NCI-H128 (cell line): ENCODE results near the gene INSM1.

ENCODE experiments used
- DNase-seq: peaks from one replicate; lab custom pipeline; 2025; ENCODE audit not compliant: unreplicated experiment; lab: John Stamatoyannopoulos, UW

Gene INSM1

DNA sequence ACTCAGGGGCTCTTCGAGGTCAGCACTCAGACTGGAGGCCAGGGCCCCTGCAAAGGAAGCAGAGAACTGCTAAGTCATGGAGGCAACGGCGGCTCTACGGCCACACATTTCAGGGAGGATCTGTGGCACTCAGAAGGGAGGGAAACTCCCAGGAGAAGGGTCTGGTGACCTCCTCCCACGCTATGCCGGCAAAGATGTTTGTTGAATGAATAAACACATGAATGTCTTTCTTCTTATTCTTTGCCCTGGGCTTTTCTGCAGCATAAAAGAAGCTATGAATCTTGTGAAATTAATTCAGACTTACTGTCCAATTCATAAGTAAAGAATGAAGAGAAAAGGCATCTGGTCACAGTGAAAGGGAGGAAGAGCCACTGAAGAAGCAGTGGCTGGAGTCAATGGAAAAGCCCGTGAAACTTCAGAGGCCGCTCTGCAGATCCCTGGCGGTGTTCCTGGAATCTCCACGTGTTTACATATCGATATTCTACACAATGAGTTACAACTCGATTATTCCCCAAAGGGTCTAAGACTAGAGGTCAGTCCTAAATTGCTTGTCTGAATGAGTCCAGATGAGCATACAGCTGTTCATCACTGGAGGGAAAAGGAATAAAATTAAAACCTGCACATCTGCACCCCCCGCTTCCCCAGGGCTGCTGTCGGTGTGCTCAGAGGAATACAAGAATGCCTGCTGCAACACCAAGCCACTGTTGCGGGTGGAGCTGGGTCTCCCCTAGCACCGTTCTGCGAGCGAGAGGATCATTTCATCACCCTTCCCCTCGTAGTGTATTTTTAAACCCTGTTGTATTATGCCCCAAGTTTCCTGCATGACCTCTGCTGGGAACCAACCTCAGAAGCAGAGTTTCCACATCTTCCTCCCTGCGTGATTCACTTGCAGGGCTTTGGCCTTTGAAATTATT lies 25.6 kb downstream of the INSM1 start:
- no peak for DNase-seq

DNA sequence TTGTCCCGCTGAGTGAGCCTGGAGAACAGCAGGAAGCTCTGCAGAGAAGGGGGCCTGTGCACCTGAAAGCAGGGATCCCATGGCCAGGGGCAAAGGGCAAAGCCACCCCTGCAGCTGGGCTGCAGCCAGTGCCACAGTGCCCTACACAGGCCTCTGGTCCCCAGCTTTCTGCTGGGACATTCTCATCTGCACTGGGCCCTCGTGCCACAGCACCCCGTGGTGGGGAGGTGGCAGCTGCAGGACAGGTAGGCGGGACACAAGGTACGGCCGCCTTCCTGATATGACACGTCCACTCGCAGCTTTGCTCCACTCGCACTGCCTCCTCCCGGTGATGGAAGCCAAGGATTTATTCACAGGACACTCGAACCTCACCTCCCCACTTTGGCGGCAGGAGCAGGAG lies 27.2 kb downstream of the INSM1 start:
- no peak for DNase-seq

DNA sequence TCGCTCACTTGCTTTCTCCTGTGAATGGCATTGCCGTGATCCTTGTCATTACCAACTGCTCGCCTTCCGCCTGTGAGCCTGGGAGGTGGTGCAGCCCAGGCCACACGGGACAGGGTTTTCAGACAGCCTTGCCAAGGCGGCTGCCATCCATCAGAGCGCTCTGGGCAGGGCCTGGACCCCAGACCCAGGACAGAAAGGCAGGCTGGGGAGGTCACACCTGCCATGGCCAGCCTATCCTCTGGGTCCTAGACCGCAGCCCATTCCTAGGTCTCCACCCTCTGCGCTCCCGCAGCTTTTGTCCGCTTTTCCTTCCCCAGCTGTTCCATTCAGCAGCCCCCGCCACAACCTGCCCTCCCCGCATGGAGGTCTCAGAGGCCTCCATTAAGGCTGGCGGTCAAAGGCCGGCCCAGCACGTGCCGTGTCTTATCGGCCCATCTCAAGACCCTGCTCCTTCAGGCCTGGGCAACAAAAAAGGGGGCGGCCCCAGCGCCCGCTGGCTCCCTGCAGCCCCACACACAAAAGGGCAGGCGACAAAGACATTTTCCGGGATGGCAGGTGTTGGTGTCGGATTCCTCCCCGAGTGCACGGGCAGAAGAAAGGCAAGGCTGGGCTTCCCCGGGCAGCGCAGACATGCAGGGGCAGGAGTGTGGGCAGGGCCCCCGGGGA lies 28.1 kb downstream of the INSM1 start:
- DNase-seq, result peak; percentile 84

DNA sequence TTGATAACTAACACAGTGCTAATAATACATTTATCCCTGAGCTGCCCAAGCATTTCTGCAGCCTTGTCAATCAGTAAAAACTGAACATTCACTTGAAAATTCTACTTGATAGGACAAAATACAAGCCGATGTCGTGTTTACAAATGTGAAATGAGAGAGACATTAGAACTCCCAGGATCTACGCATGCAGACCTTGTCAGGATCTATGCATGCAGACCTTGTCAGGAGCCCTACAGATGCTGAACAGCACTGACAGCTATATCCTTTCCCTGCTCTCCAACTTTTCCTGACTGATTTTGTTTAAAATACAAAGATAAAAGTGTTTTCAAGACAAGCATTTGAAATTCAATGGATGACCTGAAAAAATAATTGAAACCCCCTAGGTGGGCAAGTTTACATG lies 28.9 kb downstream of the INSM1 start:
- DNase-seq, result no peak

DNA sequence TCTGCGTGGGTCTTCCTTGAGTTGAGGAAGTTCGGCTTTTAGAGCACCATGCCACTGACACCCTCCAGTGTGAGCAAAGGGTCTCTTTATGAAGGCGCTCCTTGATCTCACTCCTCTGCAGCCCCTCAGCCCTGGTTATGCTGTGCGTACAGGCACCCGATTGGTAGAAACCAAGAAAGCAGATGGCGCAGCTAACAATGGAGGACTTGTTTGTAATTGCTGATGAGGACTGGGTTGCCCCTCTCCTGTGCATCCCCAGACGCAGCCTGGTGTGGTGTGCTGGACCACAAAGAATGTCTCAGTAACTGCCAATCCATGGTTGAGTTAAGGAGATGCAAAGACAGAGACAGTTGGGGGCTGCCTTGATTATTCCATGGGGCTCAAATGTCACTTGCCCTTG lies 30.2 kb downstream of the INSM1 start:
- no peak for DNase-seq

DNA sequence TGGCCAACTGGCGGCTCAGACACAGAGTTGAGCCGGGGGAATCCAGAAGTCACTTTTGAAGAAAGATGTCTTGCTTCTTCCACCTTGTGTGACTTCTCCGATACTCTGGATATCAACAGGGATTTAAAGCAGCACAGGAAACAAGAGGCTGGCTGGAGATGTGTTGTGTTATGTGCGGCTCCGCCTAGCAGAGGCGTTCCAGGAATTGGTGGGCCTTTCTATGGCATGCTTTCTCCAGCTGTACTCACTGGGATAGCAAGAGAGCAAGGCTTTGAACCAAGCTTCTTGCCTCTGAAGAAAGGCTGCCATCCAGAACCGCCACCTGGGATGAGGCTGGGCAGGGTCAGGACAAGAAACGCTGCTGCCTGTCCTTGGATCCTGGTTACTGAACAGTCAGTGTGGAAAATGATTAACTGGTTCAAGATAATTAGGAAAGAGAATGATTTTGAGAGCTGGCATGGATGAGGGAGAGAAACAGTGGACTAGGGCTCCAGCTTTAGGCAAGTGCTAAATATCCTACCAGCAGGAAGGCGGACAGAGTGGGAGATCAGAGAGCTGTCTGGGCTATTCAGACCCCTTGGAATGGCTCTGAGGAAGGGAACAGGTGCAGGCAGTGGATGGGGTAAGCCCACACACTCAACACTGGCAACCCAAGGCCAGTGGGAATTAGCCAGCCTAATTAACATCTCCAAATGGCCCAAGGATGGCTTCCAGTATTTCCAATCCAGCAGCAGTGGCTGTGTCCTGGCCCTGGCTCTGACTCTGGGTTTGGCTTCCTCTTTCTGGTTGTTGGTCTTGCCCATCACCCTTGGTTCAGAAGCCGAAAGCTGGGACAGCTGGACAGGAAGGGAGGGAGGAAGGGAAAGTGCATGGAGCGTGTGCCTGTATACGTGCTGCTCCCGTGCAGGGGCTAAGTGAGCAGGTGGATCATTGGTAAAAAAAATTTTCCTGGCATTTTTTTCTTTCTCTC lies 31.9 kb downstream of the INSM1 start:
- no peak for DNase-seq

DNA sequence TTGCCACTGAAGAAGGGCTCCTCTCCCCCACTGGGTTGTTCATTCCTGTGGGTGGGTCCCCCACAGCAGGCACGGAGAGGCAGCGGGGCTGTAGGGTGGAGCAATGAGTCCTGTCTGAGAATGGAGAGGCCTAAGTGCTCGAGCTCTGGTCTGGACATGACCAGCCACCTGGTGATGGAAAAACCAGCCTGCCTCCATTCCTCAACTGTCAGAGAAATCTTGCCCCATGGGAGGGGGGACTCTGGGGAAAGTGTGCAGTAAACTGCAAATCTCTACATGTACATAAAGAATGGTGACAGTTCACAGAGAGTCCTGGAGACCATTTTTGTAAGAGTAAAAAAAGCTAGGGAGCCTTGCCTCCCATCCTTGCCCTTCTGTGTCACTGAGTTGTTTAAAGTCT lies 34.1 kb downstream of the INSM1 start:
- DNase-seq, result no peak

DNA sequence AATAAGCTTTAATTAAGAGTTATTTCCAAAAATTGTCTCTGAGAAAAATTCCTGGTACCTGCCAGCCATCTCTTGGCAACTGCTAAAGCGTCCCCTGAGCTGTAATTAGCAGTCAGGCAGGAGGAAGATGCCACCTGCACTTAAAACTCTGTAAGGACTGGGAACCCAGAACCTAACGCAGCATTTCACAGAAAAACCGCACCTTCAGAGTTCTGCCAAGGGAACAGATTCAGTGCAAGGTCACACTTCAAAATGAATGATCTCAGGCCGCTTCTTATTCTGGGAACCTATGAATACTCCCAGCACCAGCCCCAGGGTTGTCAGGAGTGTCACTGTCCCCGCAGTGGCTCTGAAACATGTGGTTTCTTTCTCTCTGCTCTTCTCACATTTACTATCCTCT lies 36.7 kb downstream of the INSM1 start:
- DNase-seq, result no peak

DNA sequence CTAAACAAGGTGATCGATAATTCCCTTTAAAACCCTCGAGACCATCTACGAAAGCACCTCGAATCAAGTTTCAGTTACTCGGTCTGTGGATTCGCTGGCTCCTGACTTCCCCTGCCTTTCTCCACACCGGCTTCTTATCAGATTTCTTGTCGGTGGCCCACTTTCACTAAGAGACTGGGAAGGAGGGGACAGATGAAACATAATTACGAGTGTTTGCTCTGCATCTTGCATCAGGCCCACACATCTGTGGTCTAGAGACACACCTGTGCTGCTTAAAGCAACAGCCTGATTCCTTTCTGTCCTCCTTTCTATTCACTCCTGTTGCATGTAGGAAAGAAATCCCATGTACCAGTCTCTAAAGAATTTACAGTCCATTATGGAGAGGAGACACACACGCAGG lies 37.7 kb downstream of the INSM1 start:
- peak; percentile 23 for DNase-seq

DNA sequence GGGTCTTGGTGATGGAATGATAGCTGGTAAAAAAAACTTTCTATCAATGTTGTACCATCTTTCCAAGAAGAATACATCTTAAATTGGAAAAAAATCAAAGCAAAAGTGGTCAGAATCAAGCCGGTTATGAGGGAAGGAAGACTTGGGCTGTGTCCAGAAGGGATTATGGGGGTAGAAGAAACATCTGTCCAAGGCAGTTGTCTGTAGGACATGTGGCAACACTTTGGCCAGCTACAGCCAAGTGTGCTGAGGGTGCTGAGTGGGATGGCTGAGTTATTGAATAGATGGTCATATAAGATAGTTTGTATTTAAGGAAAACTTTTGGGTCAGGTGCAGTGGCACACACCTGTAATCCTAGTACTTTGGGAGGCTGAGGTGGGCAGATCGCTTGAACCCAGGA lies 38.4 kb downstream of the INSM1 start:
- no peak for DNase-seq

DNA sequence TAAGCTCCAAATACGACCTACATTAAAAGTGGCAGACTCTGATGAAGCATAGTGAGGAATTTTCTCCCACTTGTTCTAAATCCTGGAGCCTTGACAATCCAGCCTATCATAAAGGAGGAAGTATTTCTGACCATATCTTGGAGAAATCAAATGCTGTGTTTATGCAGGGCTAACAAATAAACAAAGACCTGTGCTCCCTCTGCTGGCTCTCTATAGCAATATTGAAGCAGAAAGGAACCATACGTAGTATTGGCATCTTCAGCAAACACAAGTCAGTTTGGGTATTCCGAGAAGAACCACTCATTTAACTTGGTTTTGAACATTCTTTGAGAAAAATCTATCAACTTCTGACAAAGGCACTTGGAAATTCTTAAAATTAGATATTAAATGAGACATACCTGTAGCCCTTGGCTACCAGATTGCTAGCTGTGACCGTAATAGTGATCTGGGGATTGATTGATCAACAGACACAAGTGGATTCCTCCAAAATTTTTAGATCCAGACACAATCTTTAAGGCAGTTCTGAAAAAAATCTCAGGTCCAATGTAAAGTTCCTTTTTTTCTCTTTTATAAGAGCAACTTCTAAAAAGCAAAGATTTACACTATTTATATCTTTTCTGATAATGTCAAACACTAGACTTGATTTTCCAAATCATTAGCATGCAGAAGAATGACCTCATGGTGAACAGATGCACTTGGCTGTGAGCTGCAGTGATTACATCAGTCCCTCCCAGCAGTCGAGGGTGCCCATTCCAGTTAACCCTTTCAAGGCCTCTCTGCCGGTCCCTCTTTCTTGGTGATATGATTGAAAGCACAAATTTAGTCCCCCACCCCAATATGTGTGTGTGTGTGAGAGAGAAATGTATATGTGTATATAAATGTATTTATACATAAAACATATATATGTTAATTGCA lies 40.2 kb downstream of the INSM1 start:
- peak; percentile 27 for DNase-seq

DNA sequence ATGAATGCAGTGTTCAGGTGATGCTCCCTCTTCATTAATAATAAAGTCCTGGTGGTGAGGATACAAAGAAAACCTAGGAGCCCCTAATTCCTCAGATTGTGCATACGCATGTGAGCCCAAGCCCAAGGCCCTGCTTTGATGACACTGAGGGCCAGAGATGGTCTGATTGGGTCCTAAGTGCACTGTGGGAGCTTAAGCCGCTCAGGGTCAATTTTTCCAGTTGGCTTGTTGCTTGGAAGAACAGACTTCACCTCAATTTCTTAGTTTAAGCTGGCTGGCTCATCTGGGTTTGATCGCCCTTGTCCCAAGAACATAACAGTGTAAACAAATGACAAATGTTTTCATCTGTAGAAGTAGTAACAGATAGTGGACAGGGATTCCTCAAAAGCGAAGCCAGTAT lies 41.4 kb downstream of the INSM1 start:
- no peak for DNase-seq

DNA sequence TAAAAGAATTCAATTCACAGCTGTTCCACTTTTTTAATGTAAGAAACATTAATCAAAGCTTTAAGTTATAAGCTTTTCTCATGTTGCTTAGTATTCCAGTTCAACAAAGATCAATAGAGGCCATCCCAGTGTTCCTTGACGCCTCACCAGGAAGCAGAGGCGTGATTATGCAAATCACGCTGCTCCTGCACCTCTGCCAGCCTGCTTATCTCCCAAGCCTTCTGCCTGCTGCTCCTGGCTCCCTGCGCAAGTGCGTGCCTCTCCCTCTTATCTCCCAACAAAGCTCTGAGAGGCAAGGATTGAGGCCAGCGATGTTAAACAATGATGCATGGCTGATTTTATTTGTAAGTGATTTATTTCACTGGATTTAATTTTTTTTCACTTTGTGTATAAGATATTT lies 42.8 kb downstream of the INSM1 start:
- peak; percentile 56 for DNase-seq

DNA sequence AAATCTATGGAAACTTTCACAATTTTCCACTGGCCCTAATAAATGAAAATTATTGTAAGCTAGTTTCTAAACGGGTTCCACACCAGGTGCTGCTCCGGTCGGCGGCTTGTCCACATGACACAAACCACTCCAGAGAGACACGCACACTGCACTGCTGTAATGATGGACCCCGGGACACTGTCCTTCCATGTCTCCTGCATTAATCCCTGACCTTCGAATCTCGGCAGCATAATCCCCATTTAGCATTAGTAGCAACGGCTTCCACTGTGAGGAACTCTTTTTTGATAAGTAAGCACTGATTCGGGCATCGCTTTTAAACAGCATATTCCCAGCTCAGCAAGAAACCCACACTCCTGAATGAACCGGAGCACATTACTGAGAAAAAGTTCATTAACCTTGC lies 43.5 kb downstream of the INSM1 start:
- DNase-seq, result no peak

DNA sequence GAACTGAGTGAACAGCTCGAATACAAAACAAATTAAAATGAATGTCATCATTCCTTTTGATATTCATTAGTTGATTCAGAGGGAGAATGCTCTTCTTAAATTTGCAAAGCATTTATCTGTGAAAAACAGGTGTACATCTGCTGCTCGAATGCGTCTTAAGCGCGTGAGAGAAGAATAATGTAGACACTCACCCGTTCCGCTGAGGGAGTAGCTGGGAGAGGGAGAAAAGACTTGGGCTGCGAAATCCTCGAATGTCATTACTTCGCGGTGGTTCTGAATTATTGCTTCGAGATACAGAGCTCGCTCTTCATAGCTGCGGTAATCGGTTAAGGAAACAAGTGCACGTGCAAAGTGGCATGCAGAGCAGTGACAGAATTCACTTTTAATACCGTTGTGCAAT lies 43.9 kb downstream of the INSM1 start:
- DNase-seq, result no peak

DNA sequence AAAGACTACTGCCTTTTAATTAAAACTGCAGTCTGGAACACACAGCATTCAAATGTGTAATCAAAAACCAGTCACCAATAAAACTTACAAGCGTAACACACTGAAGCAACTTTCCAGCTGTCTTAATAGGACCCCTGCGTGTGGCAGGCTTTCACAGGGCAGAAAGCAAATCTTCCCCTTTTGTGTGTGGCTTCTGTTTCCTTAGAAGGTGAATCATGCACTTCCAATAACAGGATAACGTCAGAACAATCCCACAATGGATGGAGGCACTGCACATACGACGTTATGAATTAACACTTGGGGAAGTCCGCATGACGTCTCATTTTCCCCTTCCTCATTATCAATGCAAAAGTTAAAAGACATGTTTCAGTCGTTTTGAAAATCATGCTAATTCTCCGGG lies 44.8 kb downstream of the INSM1 start:
- peak; percentile 13 for DNase-seq

DNA sequence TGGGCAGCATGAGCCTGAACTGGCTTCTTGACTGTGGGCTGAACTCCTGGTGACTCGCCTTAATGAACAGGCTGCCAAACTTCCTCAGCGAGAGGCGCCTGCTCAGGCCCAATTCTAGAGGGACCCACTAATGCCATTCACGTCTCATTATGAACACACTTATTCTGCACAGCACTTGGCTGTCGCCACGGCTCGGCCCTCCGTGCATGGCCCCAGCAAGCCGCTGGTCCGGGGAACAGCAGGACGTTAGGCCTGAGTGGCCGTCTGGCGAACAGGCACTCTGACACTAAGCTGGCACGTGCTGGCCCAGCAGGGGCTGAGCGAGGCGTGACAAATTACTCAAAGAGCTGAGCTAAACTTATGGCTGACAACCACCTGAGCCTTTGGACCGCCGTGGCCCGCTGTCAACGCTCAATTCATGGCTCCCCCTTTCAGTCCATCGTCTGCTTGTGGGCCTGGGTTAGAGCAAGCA lies 45.9 kb downstream of the INSM1 start:
- DNase-seq, result no peak

DNA sequence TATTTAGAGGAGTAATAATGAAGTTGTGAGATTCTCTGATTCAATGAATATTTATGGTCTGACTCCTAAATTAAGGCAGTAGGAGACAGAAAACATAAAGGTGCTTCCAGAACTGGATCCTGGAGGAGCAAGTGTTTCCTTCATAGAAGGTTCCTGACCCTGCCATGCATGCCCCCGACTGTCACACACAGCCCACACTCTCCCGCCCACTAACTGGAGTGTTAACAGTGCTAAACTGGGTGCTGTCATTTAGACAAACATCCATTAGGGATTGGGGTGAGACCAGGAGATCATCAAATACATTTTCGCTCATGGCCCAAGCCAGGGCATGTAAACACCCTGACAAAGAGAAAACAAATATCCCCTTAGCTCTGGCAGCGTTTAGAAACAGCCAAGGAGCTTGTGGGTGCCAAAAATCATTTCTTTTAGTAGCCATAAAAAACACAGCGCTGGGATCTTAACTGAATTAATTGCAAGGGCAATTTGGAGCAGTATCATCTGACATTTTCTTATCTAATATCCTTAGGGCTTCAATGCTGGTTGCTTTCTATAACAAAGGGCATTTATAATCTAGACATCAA lies 46.8 kb downstream of the INSM1 start:
- DNase-seq, result no peak

DNA sequence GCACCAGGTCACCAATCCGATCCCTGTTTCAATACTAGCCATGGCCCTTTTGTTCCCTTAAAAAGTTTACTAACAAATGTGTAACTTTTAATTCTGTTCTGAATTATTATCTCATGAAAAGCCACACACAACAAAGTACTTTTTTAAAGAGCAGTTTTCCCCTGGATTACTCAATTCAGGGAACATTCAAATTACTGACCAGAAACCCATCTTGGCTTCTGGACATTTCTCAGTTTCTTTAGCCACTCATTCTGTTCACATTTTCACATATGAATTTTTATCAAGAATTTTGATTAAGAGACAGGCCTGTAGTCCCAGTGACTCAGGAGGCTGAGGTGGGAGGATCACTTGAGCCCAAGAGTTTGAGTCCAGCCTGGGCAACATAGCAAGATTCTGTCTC lies 47.4 kb downstream of the INSM1 start:
- no peak for DNase-seq
